ENCODE data around the gene LTA.

LTA gene
- 31.5 reads per million, percentile 57 among the genes with 10 or more reads in this experiment for total RNA-seq

- peak; percentile 70 for DNase-seq
Measured at GRCh38 chr6:31572041-31572911, at the start of gene LTA. LTA (plus strand) TSS chr6:31572289; CDS start chr6:31572743, 454 bp downstream.

DNA sequence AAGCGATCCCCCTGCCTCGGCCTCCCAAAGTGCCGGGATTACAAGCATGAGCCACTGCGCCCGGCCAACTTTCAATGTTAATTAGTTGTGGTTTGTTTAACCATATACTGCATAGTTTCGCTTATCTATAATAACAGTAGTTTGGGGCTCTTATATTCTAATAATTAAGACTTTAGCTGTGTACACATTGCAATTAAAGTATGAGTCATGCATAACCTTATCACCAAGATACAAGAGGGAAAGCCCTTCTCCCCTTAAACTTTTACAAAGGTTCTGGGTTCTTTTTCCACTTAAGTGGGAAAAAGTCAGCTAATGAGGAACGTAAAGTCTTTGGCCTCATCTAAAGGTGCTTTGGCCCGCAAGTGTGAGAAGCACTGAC lies 46.5 kb upstream of the LTA start:
- DNase-seq: no peak

GRCh38 chr6:31525932-31526591 lies 46.0 kb upstream of the LTA start:
- no peak for DNase-seq

GRCh38 chr6:31528307-31528777 lies 43.7 kb upstream of the LTA start:
- DNase-seq: no peak

DNA sequence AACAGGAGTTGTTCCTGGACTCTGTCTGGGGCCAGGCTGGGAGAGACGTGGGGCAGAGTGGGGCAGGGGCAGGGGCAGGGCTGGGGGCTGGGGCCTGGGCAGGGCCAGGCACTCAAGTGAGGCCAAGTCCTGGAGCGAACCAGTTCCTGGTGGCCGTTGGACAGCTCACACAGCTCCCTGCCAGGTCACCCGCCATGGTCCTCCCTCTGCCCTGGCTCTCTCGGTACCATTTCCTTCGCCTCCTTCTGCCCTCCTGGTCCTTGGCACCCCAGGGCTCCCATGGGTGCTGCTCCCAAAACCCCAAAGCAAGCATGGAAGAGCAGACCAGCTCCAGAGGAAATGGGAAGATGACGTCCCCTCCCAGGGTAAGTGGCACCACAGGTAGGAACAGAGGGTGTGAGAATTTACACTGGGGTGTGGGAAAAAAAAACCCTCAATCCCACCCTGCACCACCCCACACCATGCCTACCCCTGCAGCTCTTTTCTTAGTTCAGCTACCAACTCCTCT lies 43.2 kb upstream of the LTA start, which contains the start of gene MCCD1:
Gene MCCD1, plus strand, starts transcription at position 142 of the 508 bp plus-strand sequence. Its CDS starts 53 bp downstream, at position 195.
- no peak for DNase-seq

- DNase-seq: no peak
Measured at GRCh38 chr6:31529329-31530150, 42.5 kb upstream of the LTA start.

- no peak for DNase-seq
Measured at GRCh38 chr6:31530659-31531058, 41.4 kb upstream of the LTA start.

DNA sequence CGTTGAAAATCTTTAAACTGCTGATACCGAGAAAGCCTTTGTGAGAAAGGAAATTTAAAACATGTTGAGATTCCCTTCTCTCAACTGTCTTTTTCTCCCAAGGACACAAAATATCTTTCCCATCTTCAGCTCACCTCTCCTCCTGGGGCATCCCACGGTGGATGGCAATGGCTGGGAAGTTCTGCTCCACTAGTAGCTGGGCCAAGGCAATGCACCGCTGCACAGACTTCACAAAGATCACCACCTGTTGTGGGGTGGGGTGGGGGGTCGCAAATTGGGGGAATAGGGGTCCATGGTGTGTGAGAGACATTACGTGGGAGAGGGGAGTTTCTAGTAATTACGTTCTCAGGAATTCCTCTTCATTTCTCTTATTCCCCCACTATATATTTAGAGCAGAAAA lies 40.9 kb upstream of the LTA start:
- no peak for DNase-seq

DNA sequence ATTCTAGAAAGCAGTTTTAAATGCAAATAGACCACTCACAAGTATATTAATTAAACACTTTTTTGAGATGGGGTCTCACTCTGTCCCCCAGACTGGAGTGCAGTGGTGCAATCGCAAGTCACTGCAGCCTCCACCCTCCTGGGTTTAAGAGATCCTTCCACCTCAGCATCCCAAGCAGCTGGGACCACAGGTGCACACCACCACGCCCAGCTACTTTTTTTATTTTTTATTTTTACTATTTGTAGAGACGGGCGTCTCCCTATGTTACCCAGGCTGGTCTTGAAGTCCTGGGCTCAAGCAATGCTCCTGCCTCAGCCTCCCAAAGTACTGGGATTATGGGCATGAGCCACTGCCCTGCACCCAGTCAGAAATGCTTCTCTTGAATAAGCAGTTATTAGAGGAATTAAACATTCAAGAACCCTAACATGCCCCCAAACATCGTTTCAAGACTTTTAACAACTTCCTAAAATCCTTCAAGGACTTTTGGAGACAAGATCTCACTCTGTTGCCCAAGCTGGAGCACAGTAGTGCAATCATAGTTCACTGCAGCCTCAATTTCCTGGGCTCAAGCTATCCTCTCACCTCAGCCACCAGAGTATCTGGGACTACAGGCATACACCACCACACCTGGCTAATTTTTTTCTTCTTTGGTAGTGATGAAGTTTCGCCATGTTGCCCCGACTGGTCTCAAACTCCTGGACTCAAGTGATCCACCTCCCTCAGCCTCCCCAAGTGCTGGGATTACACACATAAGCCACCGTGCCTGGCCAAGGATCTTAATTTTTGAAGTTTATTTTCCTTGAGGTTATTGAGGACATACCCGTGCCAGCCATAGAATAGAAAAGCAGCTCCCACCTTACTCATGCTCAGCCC lies 40.1 kb upstream of the LTA start:
- DNase-seq: no peak

DNA sequence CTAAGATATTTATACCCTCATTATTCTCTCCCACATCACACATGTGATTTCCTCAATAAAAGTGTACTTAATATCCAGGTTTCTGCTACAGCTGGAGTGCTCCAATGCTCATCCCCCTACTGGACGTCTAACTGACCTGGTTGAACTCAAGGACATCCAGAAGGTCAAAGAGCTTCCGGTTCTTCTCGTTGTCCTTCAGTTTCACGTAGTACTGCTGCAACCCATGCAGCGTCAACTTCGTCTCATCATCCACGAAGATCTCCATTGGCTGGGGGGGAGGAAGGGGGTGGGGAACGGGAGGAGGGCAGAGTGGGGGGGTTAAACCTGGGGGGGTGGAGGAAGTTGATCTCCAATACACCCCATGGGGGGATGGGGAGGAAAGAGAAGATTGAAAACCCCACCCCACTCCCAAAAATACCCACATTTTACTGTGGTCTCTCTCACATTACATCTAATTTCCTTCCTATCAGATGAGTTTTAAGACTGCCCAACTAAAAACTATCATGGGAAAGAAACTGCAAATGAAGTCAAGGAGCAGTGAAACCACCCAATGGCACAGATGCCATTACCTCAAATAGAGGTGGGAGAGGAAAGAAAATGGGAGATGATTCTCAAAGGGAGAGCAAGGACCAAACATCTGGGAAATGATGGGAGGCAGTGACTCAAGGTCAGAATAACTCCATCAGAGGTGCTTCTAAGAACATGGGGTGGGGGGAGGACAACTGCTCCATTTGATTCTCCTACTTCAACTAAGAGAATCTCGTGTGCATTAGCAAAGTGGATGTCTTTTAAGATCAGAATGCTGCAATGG lies 39.2 kb upstream of the LTA start:
- no peak for DNase-seq

GRCh38 chr6:31533455-31533841 lies 38.6 kb upstream of the LTA start:
- DNase-seq: no peak

GRCh38 chr6:31534011-31534410 lies 38.1 kb upstream of the LTA start:
- no peak for DNase-seq

DNA sequence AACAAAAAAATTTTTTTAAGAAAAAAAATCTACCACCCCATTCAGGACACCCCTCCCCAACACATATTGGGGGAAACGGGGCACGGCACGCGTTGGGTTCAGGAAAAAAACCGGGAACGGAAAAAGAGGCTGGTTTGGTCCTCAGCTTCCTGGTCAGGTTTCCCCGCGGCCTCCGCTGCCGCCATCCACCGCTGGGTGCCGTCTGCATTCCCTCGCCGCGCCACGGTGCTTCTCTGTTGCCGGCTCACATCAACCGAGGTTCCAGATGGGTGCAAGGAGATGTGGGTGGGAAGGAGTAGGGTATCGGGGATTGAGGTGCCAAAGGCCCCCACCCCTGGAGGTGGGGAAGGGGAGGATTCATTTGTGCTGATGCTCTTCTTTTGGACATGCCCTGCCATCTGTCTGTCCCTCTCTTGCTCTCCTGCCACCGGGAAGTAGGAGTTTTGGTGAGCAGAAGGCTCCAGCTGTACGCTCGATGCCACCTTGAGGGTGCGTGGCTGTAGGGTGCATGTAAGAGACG lies 37.5 kb upstream of the LTA start:
- DNase-seq: no peak

DNA sequence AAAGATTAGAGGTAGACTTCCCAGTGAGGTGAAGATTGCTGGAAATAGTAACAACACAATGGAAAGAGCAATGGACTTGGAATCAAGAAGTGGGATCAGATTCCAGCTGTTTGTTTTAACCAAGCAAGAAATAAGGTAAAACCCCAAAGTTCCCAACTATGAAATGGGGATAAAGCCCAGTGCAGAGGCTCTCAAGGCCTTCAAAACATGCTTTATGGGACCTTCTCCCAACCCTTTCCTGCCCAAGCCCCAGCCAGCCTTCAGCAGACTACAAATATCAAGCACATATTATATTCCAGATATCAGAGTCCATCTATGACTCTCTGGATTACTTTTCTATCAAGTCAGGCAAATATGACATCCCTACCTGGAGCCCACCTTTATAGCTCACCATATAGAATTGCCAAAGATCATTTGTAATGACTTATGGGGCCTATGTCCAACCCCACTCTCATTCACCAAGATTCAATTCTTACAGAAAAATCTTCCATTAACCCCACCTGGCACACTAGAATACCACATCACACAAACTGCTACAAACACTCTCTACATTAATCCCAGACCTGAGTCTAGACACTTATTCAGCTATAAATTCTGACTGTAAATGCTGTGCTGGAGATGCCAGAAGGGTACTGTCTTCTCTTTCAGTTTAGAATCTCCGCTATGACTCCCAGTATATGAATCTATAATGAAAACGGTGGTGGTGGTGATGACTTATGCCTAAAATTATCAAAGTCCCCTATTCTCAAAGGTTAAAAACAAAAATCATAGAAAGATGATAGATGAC lies 36.4 kb upstream of the LTA start:
- DNase-seq: no peak

- no peak for DNase-seq
Measured at GRCh38 chr6:31538805-31539400, 33.2 kb upstream of the LTA start.

DNA sequence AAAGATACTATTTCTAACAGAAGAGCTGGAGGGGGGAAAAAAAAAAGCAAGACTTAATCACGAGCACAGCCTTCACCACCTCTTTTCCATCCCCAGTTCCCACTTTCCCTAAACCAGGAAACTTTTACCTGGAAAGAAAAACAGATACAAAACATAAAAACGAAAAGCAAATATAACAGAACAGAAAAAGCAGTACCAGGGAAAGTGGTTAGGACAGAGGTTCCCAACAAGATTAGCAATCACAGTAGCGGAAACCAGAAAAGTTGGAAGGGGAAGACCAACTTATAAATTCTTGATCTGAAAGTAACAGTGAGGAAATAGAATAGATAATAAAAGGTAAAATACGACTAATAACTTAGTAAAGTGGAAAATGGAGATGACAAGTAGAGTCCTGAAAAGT lies 31.4 kb upstream of the LTA start:
- DNase-seq: no peak

- peak; percentile 72 for DNase-seq
Measured at GRCh38 chr6:31541059-31541657, 30.9 kb upstream of the LTA start.

GRCh38 chr6:31541658-31542521 lies 30.2 kb upstream of the LTA start, which contains the start of gene DDX39B:
DDX39B (minus strand) TSS chr6:31542003; CDS start chr6:31540532, 1,471 bp downstream.
- DNase-seq: peak; percentile 93

Data from effector CD4-positive, alpha-beta T cell (primary cell).